Measurements from ENCODE around the gene NVL.

NVL gene

GRCh38 chr1:224276771-224277487 is 53.0 kb downstream of the NVL start:
- no peak for DNase-seq

DNA sequence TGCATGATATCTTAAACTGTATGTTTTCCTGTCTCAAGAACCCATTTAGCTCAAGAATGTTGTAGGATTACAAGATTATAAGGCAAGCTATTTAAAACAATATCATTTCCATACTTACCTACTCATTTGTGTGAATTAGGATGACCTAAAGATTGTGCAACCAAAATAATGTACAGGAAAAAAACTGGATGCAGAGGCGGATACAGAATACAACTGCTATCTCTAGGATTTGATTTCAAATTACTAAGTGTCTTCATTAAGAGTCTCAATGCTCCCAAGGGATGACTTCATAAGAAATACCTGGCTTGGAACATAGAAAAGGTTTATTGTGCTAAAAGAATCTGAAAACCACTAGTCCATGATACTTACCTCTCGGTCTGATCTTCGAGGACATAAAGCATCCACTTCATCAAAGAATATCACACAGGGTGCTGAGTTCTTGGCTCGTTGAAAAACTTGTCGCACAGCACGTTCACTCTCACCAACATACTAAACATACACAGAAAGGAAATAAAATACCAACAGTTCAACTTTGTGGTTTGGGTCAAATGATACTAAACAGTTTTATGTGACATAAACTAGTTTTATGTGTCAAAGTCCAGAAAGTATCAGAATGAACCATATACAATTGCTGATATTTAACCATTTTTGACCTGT is 54.9 kb downstream of the NVL start:
- DNase-seq, result no peak

GRCh38 chr1:224273641-224274040 is 56.3 kb downstream of the NVL start:
- DNase-seq, result no peak

DNA sequence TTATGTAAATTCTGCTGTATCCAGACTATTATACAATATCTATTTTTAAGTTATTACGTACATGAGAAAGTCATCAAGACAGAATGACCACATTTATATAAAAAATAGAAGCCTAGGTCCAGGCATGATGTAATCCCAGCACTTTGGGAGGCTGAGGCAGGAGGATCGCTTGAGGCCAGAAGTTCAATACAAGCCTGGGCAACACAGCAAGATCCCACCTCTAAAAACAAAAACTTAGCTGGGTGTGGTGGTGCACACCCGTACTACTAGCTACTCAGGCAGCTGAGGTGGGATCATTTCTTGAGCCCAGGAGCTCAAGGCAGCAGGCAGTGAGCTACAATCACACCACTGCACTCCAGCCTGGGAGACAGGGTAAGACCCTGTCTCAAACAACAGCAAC is 58.9 kb downstream of the NVL start:
- DNase-seq, result no peak

DNA sequence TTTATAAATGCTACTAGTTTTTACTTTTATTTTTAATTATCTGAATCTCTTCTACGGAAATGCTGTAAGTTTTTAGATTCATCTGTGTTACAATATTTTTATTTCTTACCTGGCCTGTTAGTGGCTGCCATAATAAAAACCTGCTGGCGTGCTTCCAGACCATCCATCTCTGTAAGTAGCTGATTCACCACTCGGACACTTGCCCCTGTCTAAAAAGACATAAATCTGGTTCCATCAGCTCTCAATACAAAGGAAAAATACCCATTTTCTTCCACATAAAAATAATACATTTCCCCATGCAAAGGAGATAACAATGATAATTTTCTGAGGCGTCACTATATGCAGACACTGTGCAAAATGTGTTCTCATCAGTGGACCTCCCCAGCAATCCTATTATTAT is 62.0 kb downstream of the NVL start:
- DNase-seq, result no peak

GRCh38 chr1:224266915-224267856 is 62.8 kb downstream of the NVL start:
- no peak for DNase-seq

DNA sequence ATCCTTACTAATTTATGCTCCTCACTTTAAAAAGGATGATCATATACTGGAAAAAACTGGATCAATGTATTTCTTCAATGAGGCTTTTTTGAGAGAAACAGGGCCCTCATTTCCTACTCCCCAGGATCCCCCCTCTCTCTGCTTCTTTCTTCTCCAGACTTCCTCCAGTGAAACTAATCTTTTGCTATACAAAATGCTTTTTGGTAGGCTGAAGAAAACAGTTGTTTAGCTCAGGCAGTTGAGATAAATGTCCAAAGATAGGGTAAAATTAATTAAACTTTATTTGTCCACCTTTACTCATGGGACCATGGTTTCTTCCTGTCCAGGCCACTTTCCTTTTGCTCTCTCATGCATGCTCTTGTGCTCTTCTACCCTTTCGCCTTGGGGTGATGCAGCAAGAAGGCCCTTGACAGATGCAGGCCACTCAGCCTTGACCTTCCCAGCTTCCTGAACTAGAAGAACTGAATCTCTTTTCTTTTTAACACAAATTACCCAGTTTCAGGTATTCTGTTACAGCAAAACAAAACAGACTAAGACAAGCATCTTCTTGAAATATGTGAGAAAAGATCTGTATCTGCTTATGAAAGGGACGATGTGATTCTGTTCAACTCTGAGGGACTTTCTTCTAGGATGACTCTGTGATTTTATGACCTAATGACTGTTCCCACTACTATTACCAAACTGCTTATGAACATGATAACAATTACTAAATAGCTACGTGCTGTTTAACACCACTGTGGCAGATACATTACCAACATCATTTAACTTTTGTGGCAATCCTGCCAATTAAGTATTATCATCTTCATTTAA is 63.7 kb downstream of the NVL start:
- no peak for DNase-seq

DNA sequence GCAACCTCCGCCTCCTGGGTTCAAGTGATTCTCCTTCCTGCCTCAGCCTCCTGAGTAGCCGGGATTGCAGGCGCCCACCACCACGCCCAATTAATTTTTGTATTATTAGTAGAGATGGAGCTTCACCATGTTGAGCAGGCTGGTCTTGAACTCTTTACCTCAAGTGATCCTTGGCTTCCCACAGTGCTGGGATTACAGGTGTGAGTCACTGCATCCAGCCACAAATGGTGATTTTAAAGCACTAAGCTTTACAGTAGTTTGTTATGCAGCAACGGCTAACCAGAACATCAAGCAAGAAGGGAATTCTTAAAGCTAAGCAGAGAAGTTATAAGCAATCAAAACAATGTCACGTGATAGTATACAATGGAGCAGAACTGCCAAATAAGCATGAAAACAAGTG is 65.7 kb downstream of the NVL start:
- DNase-seq, result no peak

DNA sequence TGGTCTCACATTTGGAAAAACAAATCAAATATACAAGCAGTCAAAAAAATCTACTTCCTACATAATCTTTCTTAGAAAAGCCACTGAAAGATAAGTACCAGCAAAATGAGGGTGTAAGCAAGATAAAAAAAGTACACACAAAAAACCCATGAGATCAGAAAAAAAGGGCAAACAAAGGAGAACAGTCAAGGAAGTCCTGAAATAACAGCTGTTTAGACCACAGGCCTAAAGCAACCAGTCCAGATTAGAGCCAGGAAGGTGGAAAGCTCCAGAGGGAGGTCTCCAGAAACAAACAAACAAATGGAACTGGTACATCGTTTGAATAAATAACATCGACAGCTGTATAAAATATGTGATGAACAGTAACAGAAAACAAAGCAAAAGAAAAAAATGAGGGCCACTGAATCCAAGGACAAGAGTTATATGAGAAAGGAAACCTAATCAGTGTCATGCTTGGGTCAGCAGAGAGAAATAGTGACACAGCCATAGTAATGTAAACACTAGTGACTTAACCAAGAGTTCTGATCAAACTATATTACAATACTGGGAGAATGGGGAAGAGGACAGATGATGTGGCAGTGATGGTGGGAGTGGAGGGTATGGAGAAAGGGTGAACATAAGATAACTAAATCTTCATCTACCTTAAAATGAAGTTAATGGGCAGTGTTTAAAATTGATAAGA is 67.5 kb downstream of the NVL start:
- DNase-seq, result no peak

GRCh38 chr1:224259986-224260385 is 70.0 kb downstream of the NVL start:
- no peak for DNase-seq

- DNase-seq, result no peak
These were observed 71.6 kb downstream of the NVL start for GRCh38 chr1:224258351-224258750.

DNA sequence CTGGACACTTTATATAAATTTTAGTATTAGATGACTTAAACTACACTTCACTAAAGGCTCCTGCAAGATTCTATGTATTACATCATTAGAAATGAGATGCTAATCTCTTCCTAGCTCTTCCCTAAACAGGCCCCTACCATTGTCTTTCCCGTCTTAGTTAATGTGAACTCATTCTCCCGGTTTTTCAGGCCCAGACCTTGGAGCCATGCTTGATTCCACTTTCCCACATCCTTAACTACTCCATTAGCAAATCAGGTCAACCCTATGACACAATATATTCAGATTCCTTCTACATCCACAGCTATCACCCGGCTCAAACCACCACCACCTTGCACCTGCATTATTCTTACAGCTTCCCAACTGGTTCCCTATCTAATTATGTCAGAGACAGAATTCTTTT is 73.3 kb downstream of the NVL start:
- no peak for DNase-seq

DNA sequence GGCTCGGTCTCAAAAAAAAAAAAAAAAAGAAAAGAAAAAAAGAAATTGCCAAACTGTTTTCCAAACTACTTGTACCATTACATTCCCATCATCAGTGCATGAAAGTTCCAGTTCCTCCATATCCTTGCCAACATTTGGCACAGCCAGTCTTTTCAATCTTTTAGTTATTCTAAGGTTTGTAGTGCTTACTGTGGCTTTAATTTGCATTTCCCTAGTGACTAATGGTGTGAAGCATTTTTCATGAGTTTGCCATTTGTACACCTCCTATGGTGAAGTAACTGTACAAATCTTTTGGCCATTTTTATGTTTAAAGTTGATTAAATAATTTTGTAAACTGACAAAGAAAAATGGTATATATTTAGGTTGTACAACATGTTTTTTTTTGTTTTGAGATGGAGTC is 76.3 kb downstream of the NVL start:
- DNase-seq, result no peak

GRCh38 chr1:224252479-224252878 is 77.5 kb downstream of the NVL start:
- no peak for DNase-seq

- DNase-seq, result no peak
These were observed 78.2 kb downstream of the NVL start for GRCh38 chr1:224251741-224252146.

- DNase-seq, result no peak
These were observed 84.8 kb downstream of the NVL start for GRCh38 chr1:224245188-224245587.

GRCh38 chr1:224238756-224239155 is 91.2 kb downstream of the NVL start:
- no peak for DNase-seq

DNA sequence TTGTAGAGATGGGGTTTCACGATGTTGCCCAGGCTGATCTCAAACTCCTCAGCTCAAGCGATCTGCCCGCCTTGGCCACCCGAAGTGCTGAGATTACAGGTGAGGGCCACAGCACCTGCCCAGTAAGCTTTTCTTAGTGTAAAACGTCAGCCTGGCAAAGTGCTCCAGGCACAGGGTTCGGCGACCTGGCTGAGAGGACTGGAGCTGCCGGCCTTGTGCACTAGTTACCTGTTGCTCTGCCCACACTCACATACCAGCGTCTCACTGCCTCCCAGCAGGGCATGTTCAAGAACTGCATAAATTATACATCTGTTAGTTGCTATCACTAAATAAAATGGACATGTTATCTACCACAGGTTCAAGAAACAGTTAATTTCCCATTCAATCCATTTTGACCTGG is 91.8 kb downstream of the NVL start:
- DNase-seq, result no peak

- no peak for DNase-seq
These were observed 92.7 kb downstream of the NVL start for GRCh38 chr1:224237119-224237881.

GRCh38 chr1:224235813-224236493 is 94.0 kb downstream of the NVL start:
- DNase-seq, result no peak

DNA sequence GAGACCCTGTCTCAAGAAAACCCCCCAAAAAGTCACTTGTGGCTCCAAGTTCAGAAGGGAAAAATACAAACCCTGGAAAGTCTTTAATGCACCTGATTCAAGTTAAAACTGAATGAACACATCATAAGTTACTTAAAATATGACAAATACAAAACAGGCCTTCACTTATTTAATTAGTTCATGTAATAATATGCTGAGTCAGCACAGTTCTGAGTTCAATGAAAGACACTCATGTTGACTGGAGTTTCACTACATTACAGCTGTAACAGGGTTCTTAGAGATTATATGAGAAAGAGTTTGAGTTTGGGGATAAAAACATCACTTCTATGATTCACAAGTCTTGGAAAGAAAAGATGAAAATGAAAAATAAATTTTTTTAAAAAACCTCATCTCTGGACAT is 96.0 kb downstream of the NVL start:
- no peak for DNase-seq

Measured in NCI-H2107 (cell line).